H1 (cell line): Measurements from ENCODE around the gene IFT27. TPM values are rescaled to one million over a fixed set of nuclear protein-coding genes. Genes with fewer than 3 reads are reported as not detected.
A peak's percentile ranks its signal among the peaks of the same experiment; 100 is the strongest.

Experiments used
- CTCF ChIA-PET: fragments of 300-600 bp; sonication (Branson Sonifier 250); formaldehyde crosslinking; loops from one replicate; lab custom pipeline; 2021; ENCODE audit not compliant: partially characterized antibody; lab: Charles Lee
- POLR2A ChIA-PET: fragments of 300-600 bp; sonication (Branson Sonifier 250); formaldehyde crosslinking; loops from one replicate; lab custom pipeline; 2021; ENCODE audit warnings: inconsistent platforms; ENCODE audit not compliant: partially characterized antibody; lab: Charles Lee
- DNase-seq, 2 experiments: peaks; one replicate each; pipeline versions ENCODE4 v3.0.0 to v3.0.0-alpha.2; 2010 to 2022; ENCODE audit warnings: low spot score in 2 of 2, low read depth in 1 of 2, mixed read lengths in 1 of 2
- FAIRE-seq: peaks from 2 replicates; lab custom pipeline; 2011; peaks lifted over from hg19 to GRCh38; lab: Jason Lieb, UNC
- H2AFZ ChIP-seq: 2 replicates; pipeline ENCODE4 v1.8.1; 2012; ENCODE audit warnings: low read length, inconsistent platforms
- H2AK5ac ChIP-seq: 2 replicates; pipeline ENCODE4 v1.6.1; 2013; ENCODE audit warnings: low read depth, low read length
- H2BK120ac ChIP-seq: replicated peaks from 2 replicates; pipeline ENCODE3; 2013; ENCODE audit warnings: low read depth, low read length, inconsistent platforms
- H2BK12ac ChIP-seq: 2 replicates; pipeline ENCODE4 v1.6.1; 2013; ENCODE audit warnings: low read depth, low read length
- H2BK15ac ChIP-seq: 2 replicates; pipeline ENCODE4 v1.6.1; 2013; ENCODE audit warnings: low read length
- H2BK20ac ChIP-seq: 2 replicates; pipeline ENCODE4 v1.6.1; 2013; ENCODE audit warnings: low read length
- H2BK5ac ChIP-seq: 2 replicates; pipeline ENCODE4 v1.6.1; 2013; ENCODE audit warnings: low read depth, low read length
- H3K14ac ChIP-seq: 2 replicates; pipeline ENCODE4 v1.6.1; 2013; ENCODE audit warnings: inconsistent platforms; ENCODE audit not compliant: insufficient read length
- H3K18ac ChIP-seq: 2 replicates; pipeline ENCODE4 v1.6.1; 2013; ENCODE audit warnings: low read length; ENCODE audit errors: extremely low read depth
- H3K23ac ChIP-seq: 2 replicates; pipeline ENCODE4 v1.6.1; 2013; ENCODE audit warnings: inconsistent platforms; ENCODE audit not compliant: insufficient read length
- H3K23me2 ChIP-seq: 2 replicates; pipeline ENCODE4 v1.6.1; 2013; ENCODE audit warnings: low read depth, low read length
- H3K27ac ChIP-seq: 2 replicates; pipeline ENCODE4 v1.6.1; 2011; ENCODE audit warnings: low read depth, low read length, inconsistent platforms
- H3K27me3 ChIP-seq, 4 experiments: replicated peaks in 1 of 4; 1 replicate in 1 of 4; 2 replicates in 3 of 4; pipeline versions ENCODE4 v1.6.1 to v1.8.1; 2011 to 2013; ENCODE audit warnings: low read length in 3 of 4, mild to moderate bottlenecking in 3 of 4, inconsistent platforms in 2 of 4, mixed read lengths in 2 of 4, moderate library complexity in 1 of 4; ENCODE audit not compliant: control insufficient read depth in 3 of 4, insufficient read depth in 3 of 4; ENCODE audit errors: extremely low read depth in 1 of 4
- H3K36me3 ChIP-seq, 4 experiments: 2 replicates each; pipeline versions ENCODE4 v1.6.1 to v1.8.1; 2011 to 2013; ENCODE audit warnings: mild to moderate bottlenecking in 4 of 4, low read length in 3 of 4, moderate library complexity in 2 of 4, control low read depth in 1 of 4, inconsistent platforms in 1 of 4; ENCODE audit not compliant: insufficient read depth in 4 of 4, control insufficient read depth in 2 of 4
- H3K4ac ChIP-seq: replicated peaks from 2 replicates; pipeline ENCODE3; 2013; ENCODE audit warnings: low read length, low read depth, mixed read lengths, inconsistent platforms; ENCODE audit not compliant: insufficient read length
- H3K4me1 ChIP-seq, 4 experiments: replicated peaks in 1 of 4; 1 replicate in 1 of 4; 2 replicates in 3 of 4; pipeline versions ENCODE4 v1.6.1 to v1.8.1; 2011 to 2013; ENCODE audit warnings: low read length in 3 of 4, inconsistent platforms in 2 of 4, mixed read lengths in 1 of 4; ENCODE audit not compliant: insufficient read depth in 4 of 4, control insufficient read depth in 3 of 4
- H3K4me2 ChIP-seq, 2 experiments: 2 replicates each; pipeline versions ENCODE4 v1.6.1 to v1.8.1; 2011 to 2013; ENCODE audit warnings: low read depth in 2 of 2, low read length in 2 of 2, control low read depth in 1 of 2, inconsistent platforms in 1 of 2, mild to moderate bottlenecking in 1 of 2; ENCODE audit not compliant: insufficient read depth in 1 of 2
- H3K4me3 ChIP-seq, 4 experiments: fragments of 200-600, 300-600 bp in 1 of 4; sonication (generic), shearing (Covaris generic), sonication (Bioruptor Twin) in 1 of 4; 2 replicates each; pipeline versions ENCODE4 v1.5.1 to v1.8.1; 2011 to 2016; ENCODE audit warnings: low read length in 4 of 4, low read depth in 3 of 4, control low read depth in 2 of 4, inconsistent platforms in 2 of 4, mild to moderate bottlenecking in 2 of 4, mixed read lengths in 1 of 4, moderate library complexity in 1 of 4; ENCODE audit not compliant: insufficient read depth in 2 of 4; ENCODE audit errors: extremely low read depth in 1 of 4
- H3K56ac ChIP-seq: replicated peaks from 2 replicates; pipeline ENCODE3; 2013; ENCODE audit warnings: low read depth, mild to moderate bottlenecking, mixed read lengths, low read length, inconsistent platforms; ENCODE audit not compliant: insufficient read length
- H3K79me1 ChIP-seq: 2 replicates; pipeline ENCODE4 v1.6.1; 2013; ENCODE audit warnings: low read depth, low read length, control low read depth
- H3K79me2 ChIP-seq, 2 experiments: 2 replicates each; pipeline versions ENCODE4 v1.6.1 to v1.8.1; 2012 to 2013; ENCODE audit warnings: low read length in 2 of 2, mild to moderate bottlenecking in 2 of 2, inconsistent platforms in 1 of 2; ENCODE audit not compliant: insufficient read depth in 2 of 2, control insufficient read depth in 1 of 2
- H3K9ac ChIP-seq, 4 experiments: replicated peaks in 1 of 4; 1 replicate in 1 of 4; 2 replicates in 3 of 4; pipeline versions ENCODE4 v1.6.1 to v1.8.1; 2011 to 2013; ENCODE audit warnings: low read depth in 3 of 4, low read length in 3 of 4, control low read depth in 2 of 4, mild to moderate bottlenecking in 2 of 4, moderate library complexity in 2 of 4, inconsistent platforms in 1 of 4; ENCODE audit errors: extremely low read depth in 1 of 4
- H3K9me3 ChIP-seq, 2 experiments: 2 replicates each; pipeline versions ENCODE4 v1.6.1 to v1.8.1; 2012 to 2013; ENCODE audit warnings: mild to moderate bottlenecking in 2 of 2, moderate library complexity in 2 of 2, control low read depth in 1 of 2, inconsistent platforms in 1 of 2, low read depth in 1 of 2, low read length in 1 of 2, mixed read lengths in 1 of 2; ENCODE audit not compliant: insufficient read depth in 2 of 2
- H4K20me1 ChIP-seq, 2 experiments: replicated peaks in 1 of 2; 2 replicates each; pipeline versions ENCODE3 to v1.8.1; 2011 to 2013; ENCODE audit warnings: inconsistent platforms in 2 of 2, low read length in 2 of 2, mild to moderate bottlenecking in 1 of 2; ENCODE audit not compliant: insufficient read depth in 2 of 2, control insufficient read depth in 1 of 2
- H4K5ac ChIP-seq: 2 replicates; pipeline ENCODE4 v1.6.1; 2013; ENCODE audit warnings: low read length, low read depth, mixed read lengths, inconsistent platforms; ENCODE audit not compliant: insufficient read length
- H4K8ac ChIP-seq: 2 replicates; pipeline ENCODE4 v1.8.0; 2013; ENCODE audit warnings: mild to moderate bottlenecking, moderate library complexity, low read length, inconsistent platforms; ENCODE audit not compliant: insufficient read depth; ENCODE audit errors: extremely low read depth
- H4K91ac ChIP-seq: replicated peaks from 2 replicates; pipeline ENCODE3; 2013; ENCODE audit warnings: low read length, mixed read lengths, inconsistent platforms; ENCODE audit not compliant: insufficient read length
- BCL11A ChIP-seq, 2 experiments: IDR thresholded peaks; one replicate each; pipeline ENCODE4 v1.6.1; 2011; ENCODE audit warnings: low read depth in 2 of 2, low read length in 2 of 2, mild to moderate bottlenecking in 2 of 2
- CBX8 ChIP-seq: fragments of 300-800, 300-1000 bp; sonication (generic); IDR thresholded peaks from 2 replicates; pipeline ENCODE4 v1.7.1; 2016; ENCODE audit warnings: low read depth, low read length, borderline replicate concordance
- CHD1 ChIP-seq: IDR thresholded peaks from 2 replicates; pipeline ENCODE4 v1.6.1; 2012; ENCODE audit warnings: low read depth, low read length, improper control_type of control experiment
- CHD2 ChIP-seq: IDR thresholded peaks from 2 replicates; pipeline ENCODE4 v1.6.1; 2012; ENCODE audit warnings: low read length, improper control_type of control experiment
- EZH2 ChIP-seq: fragments of 200-600 bp; sonication (generic); IDR thresholded peaks from 2 replicates; pipeline ENCODE4 v1.7.1; 2012; ENCODE audit warnings: low read depth, mild to moderate bottlenecking, moderate library complexity, low read length, inconsistent platforms; ENCODE audit not compliant: severe bottlenecking
- HDAC2 ChIP-seq, 2 experiments: fragments of 300-600 bp in 1 of 2; sonication (generic) in 1 of 2; IDR thresholded peaks; 2 replicates each; pipeline ENCODE4 v1.6.1; 2011 to 2012; ENCODE audit warnings: low read depth in 2 of 2, low read length in 2 of 2, mild to moderate bottlenecking in 2 of 2, moderate library complexity in 2 of 2, borderline replicate concordance in 1 of 2, inconsistent platforms in 1 of 2
- SUZ12 ChIP-seq: fragments of 200-600 bp; sonication (generic); IDR thresholded peaks from 2 replicates; pipeline ENCODE4 v1.6.1; 2012; ENCODE audit warnings: mild to moderate bottlenecking, inconsistent platforms, low read length, moderate library complexity, mixed read lengths
- WGBS, 2 experiments: shearing (Covaris generic) in 1 of 2; methylation state at CpG; one replicate each; pipeline versions ENCODE4 v1.1.6 to v1.1.7; 2013 to 2015; ENCODE audit warnings: low lambda C conversion rate in 2 of 2, mixed read lengths in 2 of 2, inconsistent platforms in 1 of 2, low coverage in 1 of 2, missing lambda C conversion rate in 1 of 2; ENCODE audit not compliant: insufficient replicate concordance in 2 of 2, insufficient coverage in 1 of 2, insufficient read length in 1 of 2; ENCODE audit errors: extremely low coverage in 1 of 2, missing lambda C conversion rate in 1 of 2; 5-methylcytosine and 5-hydroxymethylcytosine counted together
- polyA plus RNA-seq, 7 experiments: library from polyadenylated mRNA; depleted of rRNA in 3 of 7; stranded (reverse) in 5 of 7; unstranded in 2 of 7; fragments of >200 nt in 5 of 7; fragments of 200-250 nt in 2 of 7; gene quantifications; 1 replicate in 5 of 7; 2 replicates in 1 of 7; 4 replicates in 1 of 7; pipeline versions ENCODE4 v1.2.1 to v1.2.3, GENCODE V29; 2011 to 2013; ENCODE audit warnings: missing spikeins in 2 of 7, mixed read lengths in 2 of 7
- total RNA-seq: library from RNA; stranded (reverse); fragmentation: NEBNext Ultra II Directional; extraction: Animal tissue kit (Norgen Biotek cat#: 25700); gene quantifications from 2 replicates; pipeline ENCODE4 v1.2.1, GENCODE V29; 2021

Gene IFT27
- total and polyA plus RNA-seq, 2 of the 8 experiments (the other 6 are each of a cell fraction or from before 2014, with no cell fraction given) = 36.4 to 46.2 TPM

GRCh38 chr22:36798674-36799066 is 22.8 kb upstream of the IFT27 start:
- H3K4me3 ChIP-seq = no peak overlapping the region
- WGBS, 2 experiments = 82% methylated on average over 11 of the region's 11 CpGs; no CpG with 5 or more reads in 1 of the 2 experiments

More at GRCh38 chr22:36798674-36799066, 22.8 kb upstream of the IFT27 start:
- no peak overlapping the region for H3K4ac ChIP-seq
- no peak for DNase-seq
- no peak overlapping the region for H2AK5ac ChIP-seq
- peak overlapping the region; percentile 50; the same call in 1 of the 2 replicates for H2BK12ac ChIP-seq
- H3K56ac ChIP-seq = no peak overlapping the region
- CTCF ChIA-PET = no interaction called here
- no peaks in the 10 kb centered on the region for H4K20me1 ChIP-seq
- peaks cover 8 to 23% (median 15%) of the 10 kb centered on the region in 4 experiments for H3K4me1 ChIP-seq
- H3K4me2 ChIP-seq = no peak overlapping the region; a peak in 1 of 4 replicates
- no peak overlapping the region for H2BK120ac ChIP-seq
- no peak overlapping the region for H2AFZ ChIP-seq
- H4K8ac ChIP-seq = no peak overlapping the region
- no peak overlapping the region for H3K14ac ChIP-seq
- H3K9me3 ChIP-seq = no peaks in the 10 kb centered on the region
- no peak for TF ChIP-seq BCL11A (IDR thresholded peaks at IDR 0.05; ENCODE audit: low read depth in 2 of 2, low read length in 2 of 2)
- TF ChIP-seq EZH2 = no peak
- TF ChIP-seq HDAC2 (IDR thresholded peaks at IDR 0.05; ENCODE audit: borderline replicate concordance in 1 of 2, low read depth in 2 of 2, low read length in 2 of 2) = no peak
- no peak for TF ChIP-seq SUZ12
- TF ChIP-seq CHD2 = no peak
- TF ChIP-seq CHD1 = no peak
- no peak for TF ChIP-seq CBX8
- no peak overlapping the region for H2BK5ac ChIP-seq
- no peak for FAIRE-seq
- H2BK20ac ChIP-seq = no peak overlapping the region
- H3K79me1 ChIP-seq = no peaks in the 10 kb centered on the region; the same call in 1 of the 2 replicates
- no peak overlapping the region for H4K5ac ChIP-seq
- 0 out of 2 replicates have a peak overlapping the region, but pooled peaks have one; percentile 19 for H3K18ac ChIP-seq
- no peaks in the 10 kb centered on the region for H3K27me3 ChIP-seq
- peaks cover 6% of the 10 kb centered on the region; the same call in 1 of the 2 replicates for H3K23me2 ChIP-seq
- H3K79me2 ChIP-seq = no peaks in the 10 kb centered on the region
- peak overlapping the region; percentile 17 for H4K91ac ChIP-seq
- H3K23ac ChIP-seq = no peak overlapping the region
- no peak overlapping the region for H3K9ac ChIP-seq
- H2BK15ac ChIP-seq = no peak overlapping the region; the same call in 1 of the 2 replicates
- H3K27ac ChIP-seq = no peak overlapping the region
- H3K36me3 ChIP-seq = no peaks in the 10 kb centered on the region
- POLR2A ChIA-PET = interaction anchor here (1.1 kb wide), 1 partner anchor 12 kb away, joined by 3 read pairs; no protein-coding TSS in a partner anchor
